GM19023 (cell line): ENCODE measurements around the gene WDR17.

Source experiments
- ATAC-seq: cut with Tn5 transposase; IDR thresholded peaks from one replicate; pipeline ENCODE4 v1.9.1; 2021; ENCODE audit warnings: mild to moderate bottlenecking, moderate library complexity; ENCODE audit not compliant: unreplicated experiment

The WDR17 gene

DNA sequence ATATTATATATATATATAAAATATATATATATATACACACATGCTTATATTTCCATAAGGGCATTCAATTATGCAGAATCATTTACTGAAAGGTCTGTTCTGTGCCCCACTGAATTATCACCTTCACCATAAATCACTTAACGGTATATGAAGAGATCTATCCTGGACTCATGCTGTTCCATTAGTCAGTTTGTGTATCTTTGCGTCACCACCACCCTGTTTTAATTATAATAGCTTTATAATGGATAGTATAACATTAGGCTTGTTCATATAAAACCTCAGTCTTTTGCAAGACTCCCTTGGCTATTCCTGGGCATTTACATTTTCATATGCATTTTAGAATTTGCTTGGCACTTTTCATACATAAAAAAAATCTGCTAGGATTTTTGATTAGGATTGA lies 19.1 kb downstream of the WDR17 start:
- no peak for ATAC-seq

DNA sequence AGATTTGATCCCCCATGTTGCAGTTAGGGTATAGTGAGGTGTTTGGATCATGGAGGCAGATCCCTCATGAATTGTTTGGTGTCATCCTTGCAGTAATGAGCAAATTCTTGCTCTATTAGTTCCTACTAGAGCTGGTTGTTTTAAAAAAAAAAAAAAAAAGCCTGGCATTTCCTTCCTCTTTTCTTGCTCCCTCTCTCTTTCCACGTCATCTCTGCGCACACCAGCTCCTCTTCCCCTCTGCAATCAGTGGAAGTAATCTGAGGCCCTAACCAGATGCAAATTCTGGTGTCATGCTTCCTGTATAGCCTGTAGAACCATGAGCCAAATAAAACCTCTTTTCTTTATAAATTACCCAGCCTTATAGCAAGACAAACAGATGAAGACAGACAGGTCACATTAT lies 24.5 kb downstream of the WDR17 start:
- no peak for ATAC-seq

DNA sequence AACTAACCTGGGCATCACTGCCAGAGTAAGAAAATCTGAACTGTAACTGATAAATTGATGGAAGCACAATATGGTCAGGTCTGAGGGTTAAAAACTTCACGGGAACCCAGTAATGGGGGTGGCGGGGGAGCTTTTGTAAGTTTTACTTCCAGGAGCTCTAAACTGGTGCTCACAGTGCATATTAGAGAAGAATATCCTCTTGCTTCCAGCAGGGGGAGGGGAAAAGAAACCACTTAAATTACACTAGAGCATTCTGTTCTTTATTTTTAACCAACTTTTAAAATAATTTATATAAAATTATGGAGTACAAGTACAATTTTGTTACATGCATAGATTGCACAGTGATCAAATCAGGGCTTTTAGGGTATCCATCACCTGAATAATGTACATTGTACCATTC lies 33.7 kb downstream of the WDR17 start:
- no peak for ATAC-seq

DNA sequence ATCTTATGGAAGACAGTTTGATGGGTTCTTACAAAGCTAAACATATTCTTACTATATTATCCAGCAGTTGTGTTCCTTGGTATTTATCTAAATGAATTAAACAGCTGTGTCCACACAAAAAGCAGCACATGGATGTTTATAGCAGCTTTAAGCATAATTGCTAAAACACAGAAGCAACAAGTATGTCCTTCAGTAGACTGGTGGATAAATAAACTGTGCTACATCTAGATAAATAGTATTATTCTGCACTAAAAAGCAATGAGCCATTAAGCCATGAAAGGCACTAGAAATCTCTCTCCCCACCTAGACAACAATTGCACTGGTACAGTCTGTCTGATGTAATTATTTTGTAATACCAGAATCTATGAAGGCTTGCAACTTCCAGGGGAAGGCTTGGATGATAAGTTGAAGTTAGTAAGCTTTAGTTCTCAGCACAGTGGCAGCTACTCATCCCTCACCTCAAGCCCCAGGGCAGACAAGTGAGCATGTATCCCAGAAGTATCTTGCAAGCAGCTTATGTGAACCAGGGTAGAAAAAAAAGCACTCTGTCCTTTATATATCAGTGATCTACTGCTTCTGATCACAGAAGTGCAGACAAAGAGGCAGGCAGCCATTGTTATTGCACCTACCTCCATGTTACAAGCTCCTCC lies 36.9 kb downstream of the WDR17 start:
- ATAC-seq, result no peak

DNA sequence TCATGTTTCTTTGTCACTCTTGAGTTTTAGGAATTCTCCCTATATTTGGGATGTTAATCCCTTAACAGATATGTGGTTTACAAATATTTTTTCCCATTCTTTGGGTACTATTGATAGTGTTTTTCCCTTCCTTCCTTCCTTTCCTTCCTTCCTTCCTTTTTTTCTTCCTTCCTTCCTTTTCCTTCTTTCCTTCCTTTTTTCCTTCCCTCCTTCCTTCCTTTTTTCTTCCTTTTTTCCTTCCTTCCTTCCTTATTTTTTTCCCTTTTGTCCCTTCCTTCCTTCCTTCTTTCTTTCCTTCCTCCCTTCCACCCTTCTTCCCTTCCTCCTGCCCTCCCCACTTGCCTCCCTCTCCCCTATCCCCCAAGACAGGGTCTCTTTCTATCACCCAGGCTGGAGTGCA lies 42.1 kb downstream of the WDR17 start:
- no peak for ATAC-seq

- peak; percentile 99 for ATAC-seq
Measured at GRCh38 chr4:176123710-176124407, 58.2 kb downstream of the WDR17 start.

GRCh38 chr4:176125063-176125462 lies 59.4 kb downstream of the WDR17 start:
- no peak for ATAC-seq

- no peak for ATAC-seq
Measured at GRCh38 chr4:176134670-176135069, 69.0 kb downstream of the WDR17 start.

DNA sequence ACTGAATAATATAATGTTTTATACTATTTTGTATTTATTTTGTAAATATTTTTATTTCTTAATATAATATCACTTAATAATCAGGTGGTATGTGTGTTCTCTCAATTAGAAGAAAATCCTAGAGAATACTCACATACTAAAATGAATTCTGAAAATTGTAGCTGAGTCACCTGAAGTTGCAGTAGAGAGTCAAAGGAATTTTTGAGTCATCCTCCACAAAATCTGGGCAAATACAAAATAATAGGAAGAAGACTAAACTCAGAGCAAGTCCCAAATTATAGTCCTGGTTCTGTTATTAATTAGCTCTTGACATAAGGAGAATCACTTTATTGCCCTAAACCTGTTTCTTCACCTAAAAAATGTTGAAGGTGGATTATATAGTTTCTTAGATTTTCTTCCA lies 72.0 kb downstream of the WDR17 start:
- ATAC-seq, result no peak

- no peak for ATAC-seq
Measured at GRCh38 chr4:176139518-176139917, 73.9 kb downstream of the WDR17 start.

DNA sequence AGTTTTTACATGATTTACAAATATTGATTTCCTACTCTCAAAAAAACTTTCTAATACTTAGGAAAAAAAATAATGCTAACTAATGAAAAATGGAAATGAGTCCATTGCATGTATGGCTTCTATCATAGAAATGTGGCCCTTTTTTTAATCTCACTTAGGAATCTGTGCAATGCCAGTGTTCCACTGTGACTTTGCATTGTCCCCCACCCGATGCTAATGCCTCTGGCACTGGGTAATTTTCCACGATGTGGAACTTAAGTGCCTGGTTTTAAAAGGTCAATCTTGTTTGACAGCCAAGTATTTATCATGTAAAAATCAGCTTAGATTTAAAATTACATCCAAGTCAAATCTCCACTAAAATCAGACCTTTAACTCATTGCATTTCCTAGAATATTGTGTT lies 76.6 kb downstream of the WDR17 start:
- ATAC-seq, result no peak

DNA sequence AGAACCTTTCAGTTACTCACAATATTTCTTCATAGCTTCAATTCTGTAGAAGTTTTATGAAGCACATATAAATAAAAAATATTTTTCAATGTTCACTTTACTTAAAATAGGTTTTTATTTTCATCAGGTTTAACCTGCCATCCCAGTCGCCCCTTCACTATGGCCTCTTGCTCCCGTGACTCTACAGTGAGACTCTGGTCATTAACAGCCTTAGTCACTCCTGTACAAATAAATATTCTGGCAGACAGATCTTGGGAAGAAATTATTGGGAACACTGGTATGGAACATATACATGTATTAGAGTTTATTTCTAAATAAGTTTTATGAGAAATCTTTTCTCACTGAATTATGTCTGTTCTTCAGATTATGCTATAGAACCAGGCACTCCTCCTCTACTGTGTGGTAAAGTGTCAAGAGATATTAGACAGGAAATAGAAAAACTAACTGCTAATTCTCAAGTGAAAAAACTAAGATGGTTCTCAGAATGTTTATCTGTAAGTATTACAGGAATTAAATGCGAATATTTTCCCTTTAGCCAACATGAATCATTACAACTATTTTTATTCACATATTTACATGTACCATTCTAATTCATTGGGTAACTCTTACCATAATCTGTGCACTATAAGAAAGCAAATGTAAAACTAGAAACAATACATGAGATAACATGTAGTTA lies 84.2 kb downstream of the WDR17 start:
- no peak for ATAC-seq

DNA sequence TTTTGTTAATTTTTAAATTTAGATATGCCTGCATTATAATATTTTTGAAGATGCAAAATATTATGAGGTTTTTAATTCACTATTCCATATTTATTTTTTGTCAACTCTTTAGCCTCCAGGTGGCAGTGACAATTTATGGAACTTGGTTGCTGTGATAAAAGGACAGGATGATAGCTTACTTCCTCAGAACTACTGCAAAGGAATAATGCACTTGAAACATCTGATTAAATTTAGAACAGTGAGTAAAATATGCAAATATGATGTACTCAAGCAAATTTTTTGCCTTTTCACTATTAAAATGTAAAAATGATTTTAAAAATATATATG lies 84.7 kb downstream of the WDR17 start:
- ATAC-seq, result no peak

DNA sequence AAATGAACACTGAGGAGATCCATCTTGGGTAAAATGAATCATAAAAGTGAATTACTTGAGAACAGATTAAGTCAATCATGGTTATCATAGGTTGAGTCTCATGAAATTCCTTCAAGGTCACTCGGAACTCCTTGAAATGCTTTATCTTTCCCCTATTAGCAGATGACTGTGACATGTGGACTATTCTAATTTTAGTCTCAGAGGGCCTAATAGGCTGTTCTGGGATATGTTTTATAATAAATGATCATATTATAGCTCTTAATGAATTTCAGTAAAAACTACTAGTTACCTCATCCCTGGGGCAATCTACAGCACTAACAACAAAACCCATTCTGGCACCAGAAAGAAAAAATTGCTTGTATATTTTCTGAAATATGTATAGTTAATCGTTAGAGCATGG lies 85.1 kb downstream of the WDR17 start:
- no peak for ATAC-seq

DNA sequence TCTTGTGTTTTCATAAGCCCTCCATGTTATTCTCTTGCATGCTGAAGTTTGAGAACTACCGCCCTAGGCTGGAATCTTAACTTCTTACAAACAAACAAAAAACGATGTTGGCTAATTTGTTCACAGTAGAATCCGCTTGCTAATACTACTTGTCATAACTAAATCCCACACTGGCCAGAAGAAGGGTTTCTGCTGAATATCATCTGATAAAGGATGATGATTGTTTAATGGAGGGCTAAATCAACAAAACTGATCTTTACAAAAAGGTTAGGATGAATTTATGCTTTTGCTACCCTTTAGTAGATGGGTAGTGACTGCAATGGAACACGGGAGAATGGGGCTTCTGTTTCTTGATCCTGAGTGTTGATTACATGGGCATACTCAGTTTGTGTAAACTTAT lies 87.5 kb downstream of the WDR17 start:
- ATAC-seq, result no peak

- ATAC-seq, result no peak
Measured at GRCh38 chr4:176156656-176157055, 91.0 kb downstream of the WDR17 start.

- no peak for ATAC-seq
Measured at GRCh38 chr4:176163041-176163440, 97.4 kb downstream of the WDR17 start.

- ATAC-seq, result no peak
Measured at GRCh38 chr4:176185051-176185450, 119.4 kb downstream of the WDR17 start.

DNA sequence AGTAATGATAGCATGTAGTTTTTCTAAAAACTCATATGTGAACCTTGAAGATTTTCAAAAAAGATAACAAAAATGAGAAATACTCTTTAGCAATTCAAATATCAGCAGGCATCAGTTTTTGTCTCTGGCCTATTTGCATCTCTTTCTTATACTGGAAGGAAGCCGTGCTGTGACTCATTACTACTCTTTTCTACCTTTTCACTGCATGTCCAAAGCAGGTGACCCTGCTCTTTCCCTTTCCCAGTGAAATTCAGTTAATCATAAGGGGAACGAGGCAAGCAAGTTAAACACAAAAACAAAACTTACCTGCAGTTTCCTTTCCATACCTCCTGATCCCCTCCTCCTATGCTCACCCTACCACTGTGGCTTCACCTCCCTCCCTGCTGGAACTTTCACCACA lies 120.4 kb downstream of the WDR17 start:
- no peak for ATAC-seq

DNA sequence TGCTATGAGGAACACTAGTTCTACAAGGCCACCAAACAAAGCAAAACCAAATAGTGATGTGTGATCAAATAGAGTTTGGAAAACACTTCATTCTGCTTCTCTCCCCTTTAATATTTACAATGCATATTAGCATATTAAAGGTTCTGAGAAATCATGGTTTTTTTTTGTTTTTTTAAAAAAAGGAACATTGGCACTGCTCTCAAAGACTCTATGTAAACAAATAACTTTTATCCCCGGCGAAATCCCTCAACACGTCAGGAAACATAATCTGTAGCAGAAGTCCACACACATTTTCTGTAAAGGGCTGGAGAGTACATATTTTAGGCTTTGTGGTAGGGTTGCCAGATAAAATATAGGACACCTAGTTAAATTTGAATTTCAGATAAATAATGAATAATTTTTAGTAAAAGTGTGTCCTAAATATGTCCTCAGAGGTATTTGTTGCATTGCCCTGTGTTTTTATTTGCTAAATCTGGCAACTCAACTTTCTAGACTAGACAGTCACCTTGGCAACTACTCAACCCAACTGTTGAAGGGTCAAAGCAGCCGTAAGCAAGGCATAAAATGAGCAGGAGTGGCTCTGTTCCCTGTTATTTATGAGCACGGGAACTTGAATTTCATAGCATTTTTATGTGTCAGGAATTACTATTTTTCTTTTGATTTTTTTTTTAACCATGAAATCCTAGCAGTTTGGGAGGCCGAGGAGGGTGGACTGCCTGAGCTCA lies 121.2 kb downstream of the WDR17 start:
- no peak for ATAC-seq

DNA sequence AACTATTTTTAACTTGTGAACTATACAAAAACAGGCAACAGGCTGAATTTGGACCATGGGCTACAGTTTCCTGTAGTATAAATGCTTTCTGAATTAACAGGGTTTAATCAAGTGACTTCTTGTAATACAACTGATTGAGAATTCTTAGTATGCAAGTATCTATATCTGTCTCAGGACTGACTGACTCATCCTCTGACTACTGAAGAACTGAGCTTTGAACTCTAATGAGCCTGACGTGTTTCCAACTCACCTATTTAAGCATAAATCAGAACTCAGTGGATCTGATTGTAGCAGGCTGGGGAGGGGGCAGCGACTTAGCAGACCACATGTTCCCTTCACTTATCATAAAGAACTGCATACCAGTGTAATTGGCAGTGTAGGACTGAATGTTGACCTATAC lies 122.0 kb downstream of the WDR17 start:
- ATAC-seq, result no peak

GRCh38 chr4:176188654-176189053 lies 123.0 kb downstream of the WDR17 start:
- ATAC-seq, result no peak
